GM21515 (cell line): ENCODE results near the gene ATG14.
"Not testable (repeated sequence)": the region's sequence is repeated elsewhere in the genome, so short reads cannot be mapped to it uniquely, and the experiment has no call there.

Experiments
- ATAC-seq: cut with Tn5 transposase; IDR thresholded peaks from one replicate; pipeline ENCODE4 v1.9.1; 2021; ENCODE audit not compliant: unreplicated experiment

ATG14 gene

DNA sequence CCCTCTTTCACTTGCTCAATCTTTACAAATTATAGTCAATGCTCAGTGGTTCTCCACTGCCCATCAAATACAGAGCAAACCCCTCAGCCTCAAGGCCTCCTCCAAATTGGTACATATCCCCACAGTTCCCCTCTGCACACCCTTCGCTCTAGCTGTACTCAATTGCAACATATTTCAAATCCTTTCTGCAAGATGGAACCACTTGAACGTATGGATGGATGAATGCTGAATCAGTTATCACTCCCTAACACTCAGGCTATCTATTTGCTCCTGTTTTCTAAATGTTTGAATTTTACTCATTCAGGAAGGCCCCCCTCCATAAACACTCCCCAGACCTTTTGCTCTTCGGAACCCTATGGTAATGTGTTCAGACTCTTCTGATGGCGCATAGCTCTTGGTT lies 24.5 kb downstream of the ATG14 start:
- no peak for ATAC-seq

DNA sequence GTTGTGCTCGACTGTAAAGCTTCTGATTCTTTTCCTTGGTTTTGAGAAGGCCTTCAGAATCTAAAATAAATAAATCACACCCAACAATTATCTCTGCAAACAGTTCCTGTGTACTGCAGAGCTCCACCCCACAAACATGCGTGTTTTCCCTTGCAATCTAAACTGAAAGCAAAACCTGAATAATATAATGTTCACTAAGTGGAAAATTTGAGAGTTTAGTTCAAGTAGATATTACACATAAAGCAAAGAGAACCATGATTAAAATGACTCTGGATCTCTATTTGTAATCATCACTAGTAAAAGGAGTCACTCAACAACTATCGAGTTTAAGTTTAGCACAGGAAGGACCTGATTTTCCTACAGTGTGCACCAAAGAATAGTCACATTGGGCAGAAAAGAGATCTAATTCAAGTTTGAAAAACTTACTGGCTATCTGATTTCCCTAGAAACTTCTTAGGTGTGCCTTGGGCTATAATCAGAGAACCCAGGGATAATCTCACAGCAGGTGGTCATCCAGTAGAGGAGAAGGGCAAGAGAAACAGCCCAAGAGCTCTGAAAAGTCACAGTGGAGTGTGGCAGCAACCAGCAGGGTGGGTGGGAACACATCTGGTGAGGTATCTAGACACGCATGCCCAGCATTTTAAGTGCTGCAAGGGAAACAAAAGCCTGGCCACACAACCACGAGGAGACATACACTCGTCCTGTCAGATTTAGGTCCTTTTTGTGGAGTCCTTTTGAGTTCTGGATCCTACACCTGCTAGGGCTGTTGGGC lies 25.4 kb downstream of the ATG14 start:
- no peak for ATAC-seq

DNA sequence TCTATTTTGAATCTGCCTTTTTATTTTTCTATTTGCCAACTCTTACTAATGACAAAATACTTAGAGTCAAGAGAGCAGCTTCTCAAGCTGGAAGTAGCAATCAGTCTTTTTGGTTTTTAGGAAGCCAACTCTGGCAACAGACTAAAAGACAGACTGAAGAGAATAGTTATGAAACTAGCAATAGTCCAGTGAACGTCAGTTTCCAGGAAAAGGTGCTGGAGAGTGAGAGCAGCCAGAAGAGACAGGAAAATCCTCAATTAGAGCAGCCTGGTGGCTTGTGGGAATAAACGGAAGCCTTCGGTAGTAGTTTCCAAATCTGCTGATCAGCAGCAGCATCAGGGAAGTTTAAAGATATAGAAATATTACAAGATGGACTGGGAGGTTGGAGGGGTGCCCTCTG lies 27.1 kb downstream of the ATG14 start:
- ATAC-seq, result no peak

DNA sequence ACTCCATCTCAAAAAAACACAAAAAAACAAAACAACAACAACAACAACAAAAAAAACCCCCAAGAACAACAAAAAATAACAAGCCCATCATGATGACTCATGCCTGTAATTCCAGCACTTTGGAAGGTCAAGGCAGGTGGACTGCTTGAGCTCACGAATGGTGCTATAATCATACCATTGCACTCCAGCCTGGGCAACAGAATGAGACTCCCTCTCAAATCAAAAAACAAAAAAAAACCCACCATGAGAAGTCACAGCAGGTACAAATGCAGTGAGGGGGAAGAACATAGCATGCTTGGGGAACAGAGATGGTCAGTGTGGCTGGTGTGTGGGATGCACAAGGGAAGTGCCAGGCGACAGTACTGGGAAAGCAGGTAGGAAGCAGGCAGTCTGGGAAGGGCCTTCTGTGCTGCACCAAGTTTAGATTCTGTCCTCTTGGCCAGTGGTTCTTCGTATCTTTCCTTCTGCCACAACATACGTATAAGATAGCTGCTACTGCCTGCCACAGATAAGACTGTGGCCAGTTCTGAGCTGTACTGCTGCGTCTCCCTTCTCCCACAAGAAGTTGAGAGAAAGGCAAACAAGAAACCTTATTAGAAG lies 28.0 kb downstream of the ATG14 start:
- no peak for ATAC-seq

GRCh38 chr14:55383056-55383466 lies 28.6 kb downstream of the ATG14 start:
- ATAC-seq, result not testable (repeated sequence)

DNA sequence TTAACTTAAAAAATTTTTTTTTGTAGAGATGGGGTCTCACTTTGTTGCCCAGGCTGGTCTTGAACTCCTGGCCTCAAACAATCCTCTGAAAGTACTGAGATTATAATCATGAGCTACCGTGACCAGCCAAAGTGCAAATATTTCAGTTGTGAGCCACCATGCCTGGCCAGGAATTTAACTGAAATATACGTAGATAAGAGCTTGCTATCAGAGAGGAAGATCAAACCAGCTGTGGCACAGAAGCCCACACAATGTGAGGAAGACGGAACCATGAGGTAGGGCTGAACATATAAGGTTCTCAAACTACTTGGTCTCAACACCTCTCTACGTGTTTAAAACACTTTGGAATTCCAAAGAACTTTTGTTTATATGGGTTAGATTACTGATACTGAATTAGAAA lies 29.1 kb downstream of the ATG14 start:
- no peak for ATAC-seq

DNA sequence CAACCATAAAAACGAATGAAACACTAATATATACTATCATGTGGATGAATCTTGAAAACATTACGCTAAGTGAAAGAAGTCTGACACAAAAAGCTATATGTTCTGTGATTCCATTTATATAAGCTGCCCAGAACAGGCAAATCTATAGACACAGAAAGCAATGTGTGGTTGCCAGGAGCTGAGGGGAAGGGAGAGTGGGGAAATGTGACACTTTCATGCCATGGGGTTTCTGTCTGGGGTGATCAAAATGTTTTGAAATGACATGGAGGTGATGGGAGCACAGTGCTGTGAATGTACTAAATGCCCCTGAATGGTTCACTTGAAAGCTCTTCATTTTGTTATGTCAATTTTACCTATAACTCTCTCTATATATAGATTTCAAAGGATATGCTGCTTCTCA lies 30.1 kb downstream of the ATG14 start:
- ATAC-seq, result no peak

- no peak for ATAC-seq
Measured at GRCh38 chr14:55381040-55381439, 30.6 kb downstream of the ATG14 start.

DNA sequence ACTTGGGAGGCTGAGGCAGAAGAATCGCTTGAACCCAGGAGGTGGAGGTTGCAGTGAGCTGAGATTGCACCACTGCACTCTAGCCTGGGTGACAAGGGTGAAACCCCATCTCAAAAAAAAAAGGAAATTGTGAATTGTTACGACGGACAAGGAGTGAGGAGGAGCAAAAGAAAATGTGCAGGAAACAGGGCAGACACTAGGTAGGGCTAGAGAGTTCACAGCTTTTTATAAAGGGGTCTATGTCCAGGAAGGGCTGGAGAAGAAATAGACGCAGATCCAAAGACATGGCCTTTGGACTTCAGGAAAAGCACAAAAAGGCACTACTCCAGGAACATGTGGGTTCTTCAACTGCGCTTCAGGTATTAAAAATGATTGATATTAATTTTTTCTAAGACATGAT lies 34.4 kb downstream of the ATG14 start:
- ATAC-seq, result no peak

DNA sequence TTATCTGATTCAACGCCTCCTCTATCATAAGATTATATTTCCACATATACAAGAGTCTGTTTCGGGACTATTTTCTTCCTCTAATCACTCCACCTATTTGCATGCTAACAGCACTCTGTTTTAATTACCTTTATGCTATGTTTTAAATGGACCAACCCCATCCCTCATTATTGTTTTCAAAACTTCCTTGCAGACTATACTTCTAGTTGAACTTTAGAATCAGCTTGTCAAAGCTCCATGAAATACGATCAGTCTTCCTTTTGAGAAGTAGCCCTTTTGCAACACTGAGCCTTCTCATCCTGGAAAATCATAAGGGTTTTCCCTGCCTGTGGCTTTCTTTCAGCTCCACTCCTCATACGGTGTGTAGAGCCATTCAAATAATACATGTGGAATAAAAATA lies 36.9 kb downstream of the ATG14 start:
- no peak for ATAC-seq

DNA sequence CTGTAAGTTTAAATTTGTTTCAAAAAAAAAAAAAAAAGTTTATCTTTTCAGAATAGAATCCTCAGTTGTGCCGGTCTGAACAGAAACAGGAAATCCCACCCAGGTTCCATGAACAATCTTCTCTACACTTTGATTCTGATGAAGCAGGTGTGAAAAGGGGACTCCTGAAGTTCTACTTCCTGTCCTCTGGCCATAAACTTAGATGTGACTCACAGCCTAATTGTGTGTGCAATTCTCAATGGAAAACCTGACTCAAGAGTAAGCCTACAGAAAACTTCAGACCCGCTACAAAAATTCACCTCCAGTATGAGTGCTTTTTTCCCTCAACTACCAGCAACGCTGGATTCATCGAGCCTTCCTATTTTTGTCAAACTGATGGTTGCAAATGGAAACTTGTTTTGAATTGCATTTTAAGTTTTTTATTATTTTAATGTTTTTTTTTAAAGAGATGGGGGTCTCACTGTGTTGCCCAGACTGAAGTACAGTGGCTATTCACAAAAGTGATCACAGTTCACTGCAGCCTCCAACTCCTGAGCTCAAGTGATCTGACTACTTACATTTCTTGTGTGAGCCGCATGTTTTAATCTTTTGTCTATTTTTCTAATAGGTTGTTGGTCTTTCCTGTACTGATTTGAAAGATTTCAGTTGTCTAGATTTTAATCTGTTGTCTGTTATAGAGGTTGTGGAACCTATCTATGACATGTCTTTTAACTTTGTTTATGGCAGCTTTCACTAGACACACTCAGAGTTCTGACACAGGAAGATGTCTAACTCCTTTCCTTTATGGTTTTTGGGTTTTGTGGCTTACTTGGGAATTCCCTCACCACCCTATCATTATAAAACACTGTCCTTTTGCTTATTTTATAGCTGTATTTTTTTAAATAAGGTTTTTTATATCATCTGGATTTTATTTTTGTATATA lies 37.6 kb downstream of the ATG14 start:
- ATAC-seq, result no peak

DNA sequence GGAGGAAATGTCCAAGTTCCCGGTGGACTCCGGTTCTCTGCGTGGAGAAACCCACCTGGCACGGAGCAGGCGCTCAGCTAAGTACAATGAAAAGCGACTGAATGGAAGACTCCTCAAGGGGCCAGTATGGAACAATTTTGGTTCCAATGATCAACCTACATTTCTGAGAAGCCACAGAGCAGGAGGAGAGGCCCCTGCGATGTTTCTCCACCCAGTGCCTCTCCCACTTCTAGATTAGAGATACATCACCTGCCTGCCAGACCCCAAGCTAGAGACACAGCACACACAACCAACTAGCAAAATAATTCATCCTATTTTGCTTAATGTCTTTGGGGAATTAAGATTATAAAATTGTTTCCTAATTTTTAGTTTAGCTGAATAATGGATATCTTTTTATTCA lies 38.8 kb downstream of the ATG14 start:
- ATAC-seq, result no peak

DNA sequence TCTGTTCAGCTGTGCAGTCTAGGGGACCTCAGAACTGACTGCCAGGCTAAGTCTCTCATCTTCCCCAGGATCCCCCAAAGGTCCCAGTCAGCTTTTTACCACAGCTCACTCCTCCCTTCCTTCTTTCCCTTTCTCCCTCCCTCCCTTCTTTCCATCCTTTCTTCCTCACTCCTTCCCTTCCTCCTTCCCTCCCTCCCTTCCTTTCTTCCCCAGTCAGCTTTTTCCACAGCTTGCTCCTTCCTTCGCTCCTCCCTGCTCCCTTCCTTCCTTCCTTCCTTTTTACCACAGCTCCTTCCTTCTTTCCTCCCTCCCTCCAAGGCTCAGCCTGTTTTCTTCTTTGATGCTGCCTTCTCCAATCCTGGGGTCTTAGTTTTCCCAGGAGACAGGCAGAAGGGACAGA lies 39.2 kb downstream of the ATG14 start:
- no peak for ATAC-seq

- ATAC-seq, result no peak
Measured at GRCh38 chr14:55370883-55371455, 40.7 kb downstream of the ATG14 start.

DNA sequence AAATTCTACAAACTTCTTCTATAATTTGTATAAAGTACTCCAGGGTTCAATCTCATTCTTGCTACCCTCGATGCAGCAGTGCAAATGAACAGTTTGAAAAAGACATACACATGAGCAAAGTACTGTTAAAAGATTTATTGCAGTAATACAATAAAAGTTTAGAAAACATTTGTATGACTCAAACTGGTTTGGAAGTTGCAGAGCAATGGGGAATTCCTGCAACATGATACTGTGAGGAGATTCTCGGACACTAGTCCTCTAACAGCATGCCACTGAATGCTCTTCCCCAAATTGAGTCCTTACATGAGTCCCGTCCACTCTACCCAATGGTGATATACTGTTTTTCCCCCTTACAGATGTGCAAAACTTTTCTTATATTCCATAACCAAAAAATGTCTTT lies 45.4 kb downstream of the ATG14 start:
- ATAC-seq, result no peak

- no peak for ATAC-seq
Measured at GRCh38 chr14:55361190-55361589, 50.4 kb downstream of the ATG14 start.

DNA sequence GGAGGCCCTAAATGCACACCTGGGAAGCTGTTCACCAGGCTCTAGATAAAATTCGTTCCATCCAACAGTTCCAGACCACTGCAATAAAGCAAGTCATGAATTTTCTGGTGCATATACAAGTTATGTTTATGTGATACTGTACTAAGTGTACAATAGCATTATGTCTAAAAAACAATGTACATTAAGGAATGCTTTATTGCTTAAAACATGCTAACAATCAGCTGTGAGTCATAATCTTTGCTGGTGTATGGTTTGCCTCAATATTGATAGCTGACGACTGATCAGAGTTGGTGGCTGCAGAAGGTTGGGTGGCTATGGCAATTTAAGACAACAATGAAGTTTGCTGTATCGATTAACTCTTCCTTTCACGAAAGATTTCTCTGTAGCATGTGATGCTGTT lies 52.3 kb downstream of the ATG14 start:
- no peak for ATAC-seq

GRCh38 chr14:55356913-55357312 lies 54.7 kb downstream of the ATG14 start:
- ATAC-seq, result no peak

GRCh38 chr14:55355922-55356321 lies 55.7 kb downstream of the ATG14 start:
- no peak for ATAC-seq

- peak; percentile 72 for ATAC-seq
Measured at GRCh38 chr14:55354500-55354899, 57.1 kb downstream of the ATG14 start.

- ATAC-seq, result no peak
Measured at GRCh38 chr14:55353686-55354467, 57.8 kb downstream of the ATG14 start.
